Stomach smooth muscle (tissue), 2 donors: Measurements from ENCODE around the gene ATL3.
A peak's percentile ranks its signal among the peaks of the same experiment; 100 is the strongest.
"Not testable (repeated sequence)": the region's sequence is repeated elsewhere in the genome, so short reads cannot be mapped to it uniquely, and the experiment has no call there.

Experiments
- H3K27ac ChIP-seq: one replicate; pipeline ENCODE4 v1.7.0; 2013; ENCODE audit warnings: mild to moderate bottlenecking, low read length, inconsistent platforms
- H3K27me3 ChIP-seq, 2 donors: one replicate each; pipeline ENCODE4 v1.7.0; 2013; ENCODE audit warnings: low read length in 2 of 2; ENCODE audit not compliant: insufficient read depth in 2 of 2, control insufficient read depth in 1 of 2
- H3K36me3 ChIP-seq, 2 donors: one replicate each; pipeline ENCODE4 v1.7.0; 2013; ENCODE audit warnings: low read length in 2 of 2; ENCODE audit not compliant: control insufficient read depth in 2 of 2, insufficient read depth in 2 of 2
- H3K4me1 ChIP-seq: one replicate; pipeline ENCODE4 v1.7.0; 2013; ENCODE audit warnings: low read length; ENCODE audit not compliant: control insufficient read depth, insufficient read depth
- H3K4me3 ChIP-seq, 2 donors: one replicate each; pipeline ENCODE4 v1.7.0; 2013; ENCODE audit warnings: low read length in 2 of 2
- H3K9ac ChIP-seq, 2 donors: one replicate each; pipeline ENCODE4 v1.7.0; 2013; ENCODE audit warnings: low read length in 2 of 2, mild to moderate bottlenecking in 1 of 2
- H3K9me3 ChIP-seq, 2 donors: one replicate each; pipeline ENCODE4 v1.7.0; 2013; ENCODE audit warnings: low read length in 2 of 2; ENCODE audit not compliant: control insufficient read depth in 2 of 2
- donor health status: healthy.
- donor health status: Pancreatic carcinoma.

The ATL3 gene

GRCh38 chr11:63660972-63661371 lies 10.2 kb downstream of the ATL3 start:
- no peak overlapping the region for H3K4me3 ChIP-seq
- H3K27me3 ChIP-seq: no peaks in the 10 kb centered on the region
- no peak overlapping the region for H3K9ac ChIP-seq
- peaks cover 16% of the 10 kb centered on the region for H3K4me1 ChIP-seq
- H3K9me3 ChIP-seq: no peaks in the 10 kb centered on the region
- no peak overlapping the region for H3K27ac ChIP-seq
- peaks cover 5 to 9% of the 10 kb centered on the region in 2 donors for H3K36me3 ChIP-seq

- no peak overlapping the region for H3K9ac ChIP-seq
- no peak overlapping the region for H3K4me3 ChIP-seq
- H3K27me3 ChIP-seq: no peaks in the 10 kb centered on the region
- peaks cover 16 to 28% of the 10 kb centered on the region in 2 donors for H3K36me3 ChIP-seq
- H3K4me1 ChIP-seq: no peaks in the 10 kb centered on the region
- no peak overlapping the region for H3K27ac ChIP-seq
- H3K9me3 ChIP-seq: no peaks in the 10 kb centered on the region
These were observed 18.5 kb downstream of the ATL3 start for GRCh38 chr11:63652671-63653070.

GRCh38 chr11:63643205-63643604 lies 28.0 kb downstream of the ATL3 start:
- Histone ChIP-seq H3K36me3 (peaks cover 19 to 23% of the 10 kb centered on the region in 2 donors), H3K9ac (no peak overlapping the region), H3K9me3 (no peaks in the 10 kb centered on the region), H3K4me1 (no peaks in the 10 kb centered on the region), H3K27me3 (no peaks in the 10 kb centered on the region), H3K4me3 (no peak overlapping the region), H3K27ac (no peak overlapping the region)

- peak overlapping the region in 1 of 2 donors; percentile 6 for H3K9ac ChIP-seq
These were observed 29.4 kb downstream of the ATL3 start for GRCh38 chr11:63641727-63642126.

DNA sequence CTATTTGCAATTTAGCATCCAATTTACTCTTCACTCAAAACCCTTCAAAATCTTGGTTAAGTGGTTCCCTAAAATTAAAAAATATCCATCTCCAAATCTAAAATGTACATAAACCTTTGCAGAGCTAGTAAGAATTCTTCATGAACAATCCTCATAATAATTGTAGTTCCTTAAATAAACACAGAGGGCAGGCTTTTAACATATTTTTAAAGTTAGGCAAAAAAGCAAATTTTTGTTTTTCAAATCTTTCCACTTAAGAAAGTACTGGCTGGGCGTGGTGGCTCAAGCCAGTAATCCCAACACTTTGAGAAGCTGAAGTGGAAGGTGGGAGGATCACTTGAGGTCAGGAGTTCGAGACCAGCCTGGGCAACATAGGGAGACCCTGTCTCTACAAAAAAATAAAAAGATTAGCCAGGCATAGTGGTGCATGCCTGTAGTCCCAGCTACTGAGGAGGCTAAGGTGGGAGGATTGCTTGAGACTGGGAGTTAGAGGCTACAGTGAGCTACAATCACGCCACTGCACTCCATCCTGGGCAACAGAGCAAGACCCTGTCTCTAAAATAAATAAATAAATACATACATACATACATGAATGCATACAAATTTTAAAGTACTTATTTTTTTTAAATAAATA lies 31.9 kb downstream of the ATL3 start:
- no peaks in the 10 kb centered on the region for H3K27me3 ChIP-seq
- no peak overlapping the region for H3K9ac ChIP-seq
- H3K36me3 ChIP-seq: peaks cover 17 to 20% of the 10 kb centered on the region in 2 donors
- no peak overlapping the region for H3K4me3 ChIP-seq
- no peaks in the 10 kb centered on the region for H3K9me3 ChIP-seq
- H3K4me1 ChIP-seq: no peaks in the 10 kb centered on the region
- H3K27ac ChIP-seq: no peak overlapping the region

More at GRCh38 chr11:63641727-63642126, 29.4 kb downstream of the ATL3 start:
- no peaks in the 10 kb centered on the region for H3K9me3 ChIP-seq
- H3K36me3 ChIP-seq: peaks cover 19% of the 10 kb centered on the region in 2 donors
- H3K4me1 ChIP-seq: no peaks in the 10 kb centered on the region
- H3K27me3 ChIP-seq: no peaks in the 10 kb centered on the region
- no peak overlapping the region for H3K27ac ChIP-seq
- no peak overlapping the region for H3K4me3 ChIP-seq

DNA sequence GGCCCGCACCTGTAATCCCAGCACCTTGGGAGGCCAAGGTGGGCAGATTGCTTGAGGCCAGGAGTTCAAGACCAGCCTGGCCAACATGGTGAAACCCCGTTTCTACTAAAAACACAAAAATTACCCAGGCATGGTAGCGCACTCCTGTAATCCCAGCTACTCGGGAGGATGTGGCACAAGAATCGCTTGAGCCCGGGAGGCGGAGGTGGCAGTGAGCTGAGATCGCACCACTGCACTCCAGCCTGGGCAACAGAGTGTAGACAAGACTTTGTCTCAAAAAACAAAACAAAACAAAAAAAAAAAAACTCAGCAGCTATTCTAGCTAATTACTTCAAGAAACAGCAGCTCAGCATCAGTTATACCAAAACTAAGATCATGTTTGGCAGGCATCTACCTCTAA lies 32.7 kb downstream of the ATL3 start:
- H3K36me3 ChIP-seq: peaks cover 15 to 16% of the 10 kb centered on the region in 2 donors
- not testable (repeated sequence) for H3K4me1 ChIP-seq, H3K27me3 ChIP-seq, H3K9ac ChIP-seq, H3K4me3 ChIP-seq, H3K9me3 ChIP-seq, H3K27ac ChIP-seq

DNA sequence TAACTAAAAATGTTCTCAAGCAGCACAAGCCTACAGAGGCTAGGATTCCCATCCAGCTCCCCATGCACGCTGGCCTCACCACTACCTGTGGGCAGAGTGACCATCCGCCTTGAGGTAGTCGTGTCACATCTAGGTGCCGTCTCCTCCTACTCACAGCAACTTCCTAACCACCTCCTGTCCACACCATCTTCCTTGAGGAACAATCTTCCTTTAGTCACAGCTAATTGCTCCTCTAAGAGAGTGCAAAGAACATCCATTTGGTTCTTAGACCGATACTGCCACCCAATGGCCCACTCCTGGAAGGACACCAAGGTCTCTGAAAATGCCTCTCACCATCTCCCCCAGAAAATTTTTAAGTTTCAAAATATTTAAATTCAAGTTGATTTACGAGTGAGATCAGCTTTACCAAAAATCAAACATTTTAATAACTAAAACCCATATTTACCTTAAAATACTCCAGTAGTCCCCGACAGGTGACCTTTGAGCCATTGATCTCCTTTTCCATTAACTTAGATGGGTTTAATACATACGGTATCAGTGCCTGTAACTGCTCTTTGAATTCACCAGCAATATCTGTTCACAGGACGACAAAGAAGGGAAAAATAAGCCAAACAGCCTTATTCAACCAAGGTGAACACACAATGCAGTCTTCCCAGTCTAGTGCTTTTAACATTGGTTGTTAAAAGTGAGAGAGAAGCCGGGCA lies 35.3 kb downstream of the ATL3 start:
- H3K27me3 ChIP-seq: no peaks in the 10 kb centered on the region
- H3K9me3 ChIP-seq: no peaks in the 10 kb centered on the region
- no peaks in the 10 kb centered on the region for H3K4me1 ChIP-seq
- no peak overlapping the region for H3K9ac ChIP-seq
- H3K27ac ChIP-seq: no peak overlapping the region
- H3K4me3 ChIP-seq: no peak overlapping the region
- peaks cover 13 to 22% of the 10 kb centered on the region in 2 donors for H3K36me3 ChIP-seq

DNA sequence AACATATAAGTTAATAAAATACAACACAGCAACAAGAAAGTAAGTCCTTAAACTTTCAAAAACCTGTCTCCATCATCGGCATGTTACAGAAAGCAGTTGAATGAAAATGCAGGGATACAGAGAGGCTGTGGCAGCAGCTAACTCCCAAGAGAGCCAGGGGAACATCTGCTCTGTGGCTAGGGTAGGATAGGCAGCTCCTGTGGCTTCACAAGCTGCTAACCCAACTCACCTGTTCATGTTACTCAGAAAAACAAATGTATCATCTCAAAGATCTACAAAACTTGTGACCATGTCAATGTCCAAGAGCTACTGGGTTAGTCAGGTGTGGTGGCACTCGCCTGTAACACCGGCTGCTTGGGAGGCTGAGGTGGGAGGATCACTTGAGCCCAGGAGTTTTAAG lies 41.8 kb downstream of the ATL3 start:
- H3K9me3 ChIP-seq: no peaks in the 10 kb centered on the region
- H3K27me3 ChIP-seq: no peaks in the 10 kb centered on the region
- H3K4me3 ChIP-seq: no peak overlapping the region
- no peak overlapping the region for H3K9ac ChIP-seq
- no peak overlapping the region for H3K27ac ChIP-seq
- no peaks in the 10 kb centered on the region for H3K4me1 ChIP-seq
- peaks cover 21 to 28% of the 10 kb centered on the region in 2 donors for H3K36me3 ChIP-seq

DNA sequence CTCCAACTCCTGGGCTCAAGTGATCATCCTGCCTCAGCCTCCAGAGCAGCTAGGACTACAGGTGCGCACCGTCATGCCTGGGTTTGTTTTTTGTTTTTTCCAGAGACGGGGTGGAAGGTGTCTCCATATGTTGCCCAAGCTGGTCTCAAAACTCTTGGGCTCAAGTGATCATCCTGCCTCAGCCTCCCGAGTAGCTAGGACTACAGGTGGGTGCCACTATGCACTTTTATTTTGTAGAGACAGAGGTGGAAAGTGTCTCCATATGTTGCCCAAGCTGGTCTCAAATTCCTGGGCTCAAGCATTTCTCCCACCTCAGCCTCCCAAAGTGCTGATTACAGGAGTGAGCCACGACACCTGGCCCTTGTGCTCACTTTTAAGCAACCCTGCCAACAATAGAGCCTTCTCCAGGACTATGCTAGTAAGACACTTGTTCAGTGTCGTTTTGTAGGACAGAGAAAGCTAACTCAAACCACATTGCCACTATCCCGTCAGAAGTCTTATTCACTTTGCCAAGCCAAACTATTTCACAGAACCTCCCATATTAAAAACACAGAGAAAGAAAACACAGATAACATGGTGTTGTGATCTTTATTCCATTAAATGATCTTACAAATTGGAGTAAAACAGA lies 47.5 kb downstream of the ATL3 start:
- Histone ChIP-seq H3K27ac (no peak overlapping the region), H3K4me3 (no peak overlapping the region), H3K27me3 (no peaks in the 10 kb centered on the region), H3K36me3 (peaks cover 0 to 4% of the 10 kb centered on the region in 2 donors), H3K4me1 (no peaks in the 10 kb centered on the region), H3K9ac (no peak overlapping the region), H3K9me3 (no peaks in the 10 kb centered on the region)

- H3K9ac ChIP-seq: no peak overlapping the region
- H3K36me3 ChIP-seq: no peaks in the 10 kb centered on the region
- no peaks in the 10 kb centered on the region for H3K4me1 ChIP-seq
- no peaks in the 10 kb centered on the region for H3K9me3 ChIP-seq
- H3K4me3 ChIP-seq: no peak overlapping the region
- H3K27me3 ChIP-seq: no peaks in the 10 kb centered on the region
- no peak overlapping the region for H3K27ac ChIP-seq
These were observed 48.9 kb downstream of the ATL3 start for GRCh38 chr11:63622323-63622722.

- H3K9me3 ChIP-seq: no peaks in the 10 kb centered on the region
- no peaks in the 10 kb centered on the region for H3K27me3 ChIP-seq
- H3K27ac ChIP-seq: no peak overlapping the region
- no peaks in the 10 kb centered on the region for H3K4me1 ChIP-seq
- no peaks in the 10 kb centered on the region for H3K36me3 ChIP-seq
- no peak overlapping the region for H3K4me3 ChIP-seq
- no peak overlapping the region for H3K9ac ChIP-seq
These were observed 50.1 kb downstream of the ATL3 start for GRCh38 chr11:63621071-63621470.
